ACC112 (cell line): ENCODE results near the gene LAMA5.

ENCODE experiments used
- H2AFZ ChIP-seq: fragments of 200-600 bp; sonication (generic); one replicate; pipeline ENCODE4 v1.6.0; 2017; ENCODE audit warnings: antibody characterized with exemption, low read length; ENCODE audit not compliant: unreplicated experiment
- H3K27ac ChIP-seq: fragments of 200-600 bp; sonication (generic); 2 replicates; pipeline ENCODE4 v1.5.1; 2014; ENCODE audit warnings: low read depth, mild to moderate bottlenecking, antibody characterized with exemption, low read length, moderate library complexity
- H3K27me3 ChIP-seq: fragments of 200-600 bp; sonication (generic); 2 replicates; pipeline ENCODE4 v1.6.1; 2014; ENCODE audit warnings: mild to moderate bottlenecking, antibody characterized with exemption, low read length, moderate library complexity, mixed read lengths; ENCODE audit not compliant: insufficient read depth
- H3K36me3 ChIP-seq: fragments of 200-600 bp; sonication (generic); 2 replicates; pipeline ENCODE4 v1.6.1; 2016; ENCODE audit warnings: mild to moderate bottlenecking, antibody characterized with exemption, low read length, moderate library complexity, mixed read lengths; ENCODE audit not compliant: insufficient read depth
- H3K4me1 ChIP-seq: fragments of 200-600 bp; sonication (generic); one replicate; pipeline ENCODE4 v1.6.1; 2016; ENCODE audit warnings: low read length, mixed read lengths; ENCODE audit not compliant: insufficient read depth, unreplicated experiment, control insufficient read depth
- H3K4me3 ChIP-seq: fragments of 200-600 bp; sonication (generic); 2 replicates; pipeline ENCODE4 v1.5.1; 2014; ENCODE audit warnings: mild to moderate bottlenecking, low read depth, low read length
- H3K79me2 ChIP-seq: fragments of 200-600 bp; sonication (generic); one replicate; pipeline ENCODE4 v1.6.0; 2016; ENCODE audit warnings: low read length; ENCODE audit not compliant: control insufficient read depth, unreplicated experiment, insufficient read depth

The LAMA5 gene

GRCh38 chr20:62409086-62409853 lies 42.2 kb upstream of the LAMA5 start:
- H3K4me3 ChIP-seq = no peak overlapping the region
- H3K27me3 ChIP-seq = no peaks in the 10 kb centered on the region
- H3K4me1 ChIP-seq = peaks cover 15% of the 10 kb centered on the region
- H2AFZ ChIP-seq = no peak overlapping the region
- H3K79me2 ChIP-seq = peaks cover 8% of the 10 kb centered on the region
- no peak overlapping the region for H3K27ac ChIP-seq
- H3K36me3 ChIP-seq = no peaks in the 10 kb centered on the region

GRCh38 chr20:62408640-62409039 lies 41.5 kb upstream of the LAMA5 start:
- peaks cover 8% of the 10 kb centered on the region for H3K79me2 ChIP-seq
- no peak overlapping the region for H2AFZ ChIP-seq
- no peak overlapping the region for H3K27ac ChIP-seq
- peaks cover 15% of the 10 kb centered on the region for H3K4me1 ChIP-seq
- no peak overlapping the region for H3K4me3 ChIP-seq
- H3K27me3 ChIP-seq = no peaks in the 10 kb centered on the region
- H3K36me3 ChIP-seq = no peaks in the 10 kb centered on the region

GRCh38 chr20:62408055-62408454 lies 40.9 kb upstream of the LAMA5 start:
- Histone ChIP-seq H3K4me3 (peak overlapping the region; percentile 63; the same call in 1 of the 2 replicates), H3K79me2 (peaks cover 8% of the 10 kb centered on the region), H2AFZ (no peak overlapping the region), H3K4me1 (peaks cover 15% of the 10 kb centered on the region), H3K27me3 (no peaks in the 10 kb centered on the region), H3K36me3 (no peaks in the 10 kb centered on the region), H3K27ac (no peak overlapping the region)

GRCh38 chr20:62407221-62407992 lies 40.3 kb upstream of the LAMA5 start, which contains the start of gene CABLES2:
Gene CABLES2, minus strand, starts transcription at chr20:62407285. Its CDS starts 9 bp downstream, at chr20:62407276.
- Histone ChIP-seq H2AFZ (peak within 1 kb of the TSS; percentile 47), H3K4me1 (peaks cover 15% of the 10 kb centered on the region), H3K79me2 (peaks cover 8% of the 10 kb centered on the region), H3K27ac (no peak within 1 kb of the TSS), H3K36me3 (no peaks in the 10 kb centered on the region), H3K4me3 (peak within 1 kb of the TSS; percentile 90), H3K27me3 (no peaks in the 10 kb centered on the region)

- H3K36me3 ChIP-seq = no peaks in the 10 kb centered on the region
- no peak overlapping the region for H3K27ac ChIP-seq
Observed at GRCh38 chr20:62406635-62407176, 39.6 kb upstream of the LAMA5 start.

GRCh38 chr20:62405981-62406513 lies 38.9 kb upstream of the LAMA5 start:
- no peak overlapping the region for H3K27ac ChIP-seq

More at GRCh38 chr20:62406635-62407176, 39.6 kb upstream of the LAMA5 start:
- Histone ChIP-seq H2AFZ (peak overlapping the region; percentile 10), H3K79me2 (peaks cover 8% of the 10 kb centered on the region), H3K27me3 (no peaks in the 10 kb centered on the region), H3K4me3 (peak overlapping the region; percentile 90), H3K4me1 (peaks cover 15% of the 10 kb centered on the region)

GRCh38 chr20:62405108-62405980 lies 38.2 kb upstream of the LAMA5 start:
- Histone ChIP-seq H3K4me3 (peak overlapping the region; percentile 90; the same call in 1 of the 2 replicates), H3K79me2 (peaks cover 8% of the 10 kb centered on the region), H3K27me3 (no peaks in the 10 kb centered on the region), H3K4me1 (peaks cover 15% of the 10 kb centered on the region), H3K27ac (no peak overlapping the region), H3K36me3 (no peaks in the 10 kb centered on the region), H2AFZ (no peak overlapping the region)

More at GRCh38 chr20:62405981-62406513, 38.9 kb upstream of the LAMA5 start:
- Histone ChIP-seq H3K4me3 (peak overlapping the region; percentile 90), H3K27me3 (no peaks in the 10 kb centered on the region), H2AFZ (no peak overlapping the region), H3K79me2 (peaks cover 8% of the 10 kb centered on the region), H3K36me3 (no peaks in the 10 kb centered on the region), H3K4me1 (peaks cover 15% of the 10 kb centered on the region)

GRCh38 chr20:62404761-62405107 lies 37.6 kb upstream of the LAMA5 start:
- Histone ChIP-seq H2AFZ (no peak overlapping the region), H3K4me1 (peaks cover 15% of the 10 kb centered on the region), H3K79me2 (peaks cover 8% of the 10 kb centered on the region), H3K27me3 (no peaks in the 10 kb centered on the region), H3K4me3 (no peak overlapping the region), H3K36me3 (no peaks in the 10 kb centered on the region), H3K27ac (no peak overlapping the region)

GRCh38 chr20:62404112-62404665 lies 37.1 kb upstream of the LAMA5 start:
- Histone ChIP-seq H3K27me3 (no peaks in the 10 kb centered on the region), H3K4me3 (no peak overlapping the region), H2AFZ (no peak overlapping the region), H3K79me2 (peaks cover 8% of the 10 kb centered on the region), H3K27ac (no peak overlapping the region), H3K4me1 (peaks cover 15% of the 10 kb centered on the region), H3K36me3 (no peaks in the 10 kb centered on the region)
